LNCAP (cell line): Measurements from ENCODE around the gene PTPRN2.

Experiments
- CTCF ChIP-seq: fragments of 450-650 bp; IDR thresholded peaks from 2 replicates; pipeline ENCODE4 v1.5.1; 2017; ENCODE audit warnings: mild to moderate bottlenecking

PTPRN2 gene

GRCh38 chr7:158130023-158130409 is 457.6 kb downstream of the PTPRN2 start:
- no peak for TF ChIP-seq CTCF

- TF ChIP-seq CTCF: no peak
These were observed 458.3 kb downstream of the PTPRN2 start for GRCh38 chr7:158129037-158130022.

GRCh38 chr7:158128572-158128971 is 459.1 kb downstream of the PTPRN2 start:
- no peak for TF ChIP-seq CTCF

- TF ChIP-seq CTCF: no peak
These were observed 460.4 kb downstream of the PTPRN2 start for GRCh38 chr7:158127241-158127640.

GRCh38 chr7:158126661-158127060 is 461.0 kb downstream of the PTPRN2 start:
- TF ChIP-seq CTCF: no peak

- TF ChIP-seq CTCF: no peak
These were observed 461.9 kb downstream of the PTPRN2 start for GRCh38 chr7:158125721-158126120.

- no peak for TF ChIP-seq CTCF
These were observed 462.5 kb downstream of the PTPRN2 start for GRCh38 chr7:158125091-158125490.
